ENCODE results near the gene NAB1.

GRCh38 chr2:190663348-190663747 lies 14.5 kb downstream of the NAB1 start:
- TF ChIP-seq CTCF (IDR thresholded peaks at IDR 0.05) (no peak), POLR2A (IDR thresholded peaks at IDR 0.05) (no peak), POLR2AphosphoS5 (IDR thresholded peaks at IDR 0.05) (no peak)

All from transverse colon (tissue), 4 donors.